H1 (cell line): ENCODE results near the gene UTS2R. TPM values are rescaled to one million over a fixed set of nuclear protein-coding genes. Genes with fewer than 3 reads are reported as not detected.

ENCODE experiments used
- CHD1 ChIP-seq: IDR thresholded peaks from 2 replicates; pipeline ENCODE4 v1.6.1; 2012; ENCODE audit warnings: low read depth, low read length, improper control_type of control experiment
- HDAC6 ChIP-seq: IDR thresholded peaks from one replicate; pipeline ENCODE4 v1.7.1; 2012; ENCODE audit warnings: low read depth, mild to moderate bottlenecking, inconsistent platforms, low read length, moderate library complexity
- SAP30 ChIP-seq: fragments of 300-600 bp; sonication (generic); IDR thresholded peaks from 2 replicates; pipeline ENCODE4 v1.7.1; 2012; ENCODE audit warnings: low read length, moderate library complexity, mild to moderate bottlenecking, inconsistent platforms; ENCODE audit not compliant: insufficient read depth, insufficient replicate concordance
- SP2 ChIP-seq: IDR thresholded peaks from 2 replicates; pipeline ENCODE4 v1.6.1; 2012; ENCODE audit warnings: mild to moderate bottlenecking, low read length, inconsistent platforms
- SP4 ChIP-seq: IDR thresholded peaks from 2 replicates; pipeline ENCODE4 v1.6.1; 2012; ENCODE audit warnings: low read length, inconsistent platforms
- SUZ12 ChIP-seq: fragments of 200-600 bp; sonication (generic); IDR thresholded peaks from 2 replicates; pipeline ENCODE4 v1.6.1; 2012; ENCODE audit warnings: mild to moderate bottlenecking, inconsistent platforms, low read length, moderate library complexity, mixed read lengths
- polyA plus RNA-seq, 7 experiments: library from polyadenylated mRNA; depleted of rRNA in 3 of 7; stranded (reverse) in 5 of 7; unstranded in 2 of 7; fragments of >200 nt in 5 of 7; fragments of 200-250 nt in 2 of 7; gene quantifications; 1 replicate in 5 of 7; 2 replicates in 1 of 7; 4 replicates in 1 of 7; pipeline versions ENCODE4 v1.2.1 to v1.2.3, GENCODE V29; 2011 to 2013; ENCODE audit warnings: missing spikeins in 2 of 7, mixed read lengths in 2 of 7
- small RNA-seq: library from polyadenylated mRNA; stranded (forward); fragments of <200 nt; extraction: miRNeasy Mini kit (QIAGEN cat#:217004); gene quantifications from one replicate; pipeline ENCODE3, GENCODE V24; 2013; ENCODE audit not compliant: insufficient read depth
- total RNA-seq: library from RNA; stranded (reverse); fragmentation: NEBNext Ultra II Directional; extraction: Animal tissue kit (Norgen Biotek cat#: 25700); gene quantifications from 2 replicates; pipeline ENCODE4 v1.2.1, GENCODE V29; 2021
- TF ChIP-seq, protein P1 (sequence below): IDR thresholded peaks from 2 replicates; pipeline ENCODE4 v1.6.1; 2011; ENCODE audit warnings: low read depth, mild to moderate bottlenecking, low read length; ENCODE audit not compliant: insufficient read depth

Gene UTS2R
- total and polyA plus RNA-seq, 2 of the 8 experiments (the other 6 are each of a cell fraction or from before 2014, with no cell fraction given), result 0.27 TPM; not detected in 1

DNA sequence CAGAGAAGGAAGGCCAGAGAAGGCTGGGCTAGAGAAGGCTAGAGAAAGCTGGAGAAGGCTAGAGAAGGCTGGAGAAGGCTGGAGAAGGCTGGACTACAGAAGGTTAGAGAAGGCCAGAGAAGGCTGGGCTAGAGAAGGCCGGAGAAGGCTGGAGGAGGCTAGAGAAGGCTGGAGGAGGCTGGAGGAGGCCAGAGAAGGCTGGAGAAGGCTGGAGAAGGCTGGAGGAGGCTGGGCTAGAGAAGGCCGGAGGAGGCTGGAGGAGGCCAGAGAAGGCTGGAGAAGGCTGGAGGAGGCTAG lies 53.2 kb downstream of the UTS2R start (continued):
- no peak for TF ChIP-seq SP2
- no peak for TF ChIP-seq SAP30
- no peak for TF ChIP-seq SP4
- TF ChIP-seq CHD1, result no peak
- TF ChIP-seq, protein P1, sequence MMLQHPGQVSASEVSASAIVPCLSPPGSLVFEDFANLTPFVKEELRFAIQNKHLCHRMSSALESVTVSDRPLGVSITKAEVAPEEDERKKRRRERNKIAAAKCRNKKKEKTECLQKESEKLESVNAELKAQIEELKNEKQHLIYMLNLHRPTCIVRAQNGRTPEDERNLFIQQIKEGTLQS, result no peak
- no peak for TF ChIP-seq HDAC6
- no peak for TF ChIP-seq SUZ12

Small RNA genes within 50 kb of the gene (small RNA-seq; reads per million reads assigned to genes)
- gene RF00019, result not detected

Other genes starting within 250 kb of the UTS2R start
- 12.6 and 12.9 TPM in 2 replicates for gene CCDC57, start 158.9 kb upstream of the UTS2R start, total RNA-seq
- 8.4 and 10.1 TPM in 2 replicates for gene CCDC57, start 158.9 kb upstream of the UTS2R start, polyA plus RNA-seq (2011; rRNA removed)
- 3.6 and 3.8 TPM in 2 replicates for gene SLC16A3, start 142.7 kb upstream of the UTS2R start, total RNA-seq
- 8.7 and 12.2 TPM in 2 replicates for gene SLC16A3, start 142.7 kb upstream of the UTS2R start, polyA plus RNA-seq (2011; rRNA removed)
- 103 and 107 TPM in 2 replicates for gene CSNK1D, start 98.1 kb upstream of the UTS2R start, total RNA-seq
- gene CSNK1D, start 98.1 kb upstream of the UTS2R start, polyA plus RNA-seq (2011; rRNA removed), result 73.5 and 114 TPM in 2 replicates
- gene CD7, start 54.2 kb upstream of the UTS2R start, total RNA-seq, result 0.86 and 1.3 TPM in 2 replicates
- gene CD7, start 54.2 kb upstream of the UTS2R start, polyA plus RNA-seq (2011; rRNA removed), result 0.83 and 1.8 TPM in 2 replicates
- gene SECTM1, start 38.0 kb upstream of the UTS2R start, total RNA-seq, result 0.20 and 0.57 TPM in 2 replicates
- 0.46 and 0.65 TPM in 2 replicates for gene SECTM1, start 38.0 kb upstream of the UTS2R start, polyA plus RNA-seq (2011; rRNA removed)
- gene TEX19, start 12.5 kb upstream of the UTS2R start, total RNA-seq, result 0.38 and 0.54 TPM in 2 replicates
- gene TEX19, start 12.5 kb upstream of the UTS2R start, polyA plus RNA-seq (2011; rRNA removed), result 0.46 and 0.80 TPM in 2 replicates
- 20.6 and 24.2 TPM in 2 replicates for gene HEXD, start 46.6 kb downstream of the UTS2R start, total RNA-seq
- gene HEXD, start 46.6 kb downstream of the UTS2R start, polyA plus RNA-seq (2011; rRNA removed), result 21.8 and 33.7 TPM in 2 replicates
- gene OGFOD3, start 46.8 kb downstream of the UTS2R start, total RNA-seq, result 21.8 and 24.4 TPM in 2 replicates
- 21.1 and 27.9 TPM in 2 replicates for gene OGFOD3, start 46.8 kb downstream of the UTS2R start, polyA plus RNA-seq (2011; rRNA removed)
- 66.7 and 74.6 TPM in 2 replicates for gene CYBC1, start 79.0 kb downstream of the UTS2R start, total RNA-seq
- gene CYBC1, start 79.0 kb downstream of the UTS2R start, polyA plus RNA-seq (2011; rRNA removed), result 81.4 and 116 TPM in 2 replicates
- 87.4 and 97.4 TPM in 2 replicates for gene NARF, start 87.0 kb downstream of the UTS2R start, total RNA-seq
- 131 and 161 TPM in 2 replicates for gene NARF, start 87.0 kb downstream of the UTS2R start, polyA plus RNA-seq (2011; rRNA removed)
- 64.9 and 66.9 TPM in 2 replicates for gene FOXK2, start 148.0 kb downstream of the UTS2R start, total RNA-seq
- 34.7 and 42.3 TPM in 2 replicates for gene FOXK2, start 148.0 kb downstream of the UTS2R start, polyA plus RNA-seq (2011; rRNA removed)